GM19023 (cell line): ENCODE measurements around the gene OXT.
A peak's percentile ranks its signal among the peaks of the same experiment; 100 is the strongest.
"Not testable (repeated sequence)": the region's sequence is repeated elsewhere in the genome, so short reads cannot be mapped to it uniquely, and the experiment has no call there.

Source experiments
- ATAC-seq: cut with Tn5 transposase; IDR thresholded peaks from one replicate; pipeline ENCODE4 v1.9.1; 2021; ENCODE audit warnings: mild to moderate bottlenecking, moderate library complexity; ENCODE audit not compliant: unreplicated experiment

OXT gene

GRCh38 chr20:3071610-3072529 lies at the start of gene OXT:
TSS of gene OXT (plus strand) at chr20:3071620. CDS start at chr20:3071656, 36 bp downstream.
- ATAC-seq = no peak

DNA sequence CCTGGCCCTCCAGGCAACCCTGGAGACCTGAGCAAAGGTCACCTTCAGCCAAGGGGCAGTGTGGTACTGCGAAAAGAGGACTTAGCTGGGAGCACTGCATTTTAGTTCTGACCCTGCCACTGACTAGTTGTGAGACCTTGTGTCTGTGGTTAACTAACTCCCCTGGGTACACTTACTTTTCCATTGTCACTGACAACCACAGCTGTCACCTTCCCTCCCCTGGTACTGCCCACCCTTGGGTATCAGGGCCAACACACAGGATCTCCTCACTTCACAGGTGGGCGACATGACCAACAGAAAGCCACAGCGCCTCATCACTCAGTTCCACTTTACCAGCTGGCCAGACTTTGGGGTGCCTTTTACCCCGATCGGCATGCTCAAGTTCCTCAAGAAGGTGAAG lies 49.6 kb upstream of the OXT start:
- no peak for ATAC-seq

- not testable (repeated sequence) for ATAC-seq
Observed at GRCh38 chr20:3022559-3023490, 48.6 kb upstream of the OXT start.

DNA sequence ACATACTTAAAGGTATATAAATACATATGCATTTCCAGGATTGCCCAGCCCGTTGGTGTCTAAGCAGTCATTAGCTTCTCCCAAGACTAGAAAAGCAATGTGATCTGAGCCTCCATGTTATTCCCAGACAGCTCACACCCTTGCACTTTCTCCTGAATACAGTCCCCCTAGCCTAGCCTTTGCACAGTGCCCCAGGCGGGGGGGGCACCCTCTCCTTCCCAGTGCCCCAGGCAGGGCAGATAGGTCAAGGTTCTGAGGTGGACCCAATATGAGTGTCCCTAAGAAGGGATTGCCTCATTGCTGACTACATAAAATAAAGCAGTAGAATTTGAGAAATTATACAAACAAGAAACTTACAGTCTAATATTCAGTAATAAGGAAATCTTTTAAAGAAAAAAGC lies 43.4 kb upstream of the OXT start:
- ATAC-seq = no peak

DNA sequence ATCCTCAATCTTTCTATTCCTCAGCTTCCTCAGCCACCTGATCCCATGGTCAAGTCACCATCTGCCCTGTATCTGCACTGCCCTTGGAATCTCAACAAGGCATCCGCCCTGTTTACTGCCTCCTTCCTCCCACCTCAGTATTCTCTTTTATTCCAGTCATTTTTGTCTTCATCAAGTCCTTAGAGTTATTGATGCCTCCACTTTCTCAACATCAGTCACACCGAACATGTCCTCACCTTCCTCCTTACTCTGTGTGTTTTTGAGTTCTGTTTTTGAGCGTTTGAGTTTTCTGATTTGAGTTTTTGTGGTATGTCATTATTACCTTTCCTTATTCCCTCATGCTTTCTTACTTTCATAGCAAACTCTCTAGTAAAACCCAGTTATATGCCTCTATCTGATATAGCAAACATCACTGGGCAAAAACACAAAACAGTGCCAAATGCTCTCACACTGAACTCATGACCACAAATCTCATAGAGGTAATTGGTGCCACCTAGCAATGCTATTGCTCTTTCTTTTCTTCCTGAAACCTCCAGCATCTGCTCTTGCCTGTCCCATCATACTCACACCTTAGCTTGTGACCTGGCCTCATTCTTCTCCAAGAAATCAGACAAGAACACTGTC lies 39.8 kb upstream of the OXT start:
- ATAC-seq = no peak

GRCh38 chr20:3032624-3033023 lies 38.8 kb upstream of the OXT start:
- no peak for ATAC-seq

DNA sequence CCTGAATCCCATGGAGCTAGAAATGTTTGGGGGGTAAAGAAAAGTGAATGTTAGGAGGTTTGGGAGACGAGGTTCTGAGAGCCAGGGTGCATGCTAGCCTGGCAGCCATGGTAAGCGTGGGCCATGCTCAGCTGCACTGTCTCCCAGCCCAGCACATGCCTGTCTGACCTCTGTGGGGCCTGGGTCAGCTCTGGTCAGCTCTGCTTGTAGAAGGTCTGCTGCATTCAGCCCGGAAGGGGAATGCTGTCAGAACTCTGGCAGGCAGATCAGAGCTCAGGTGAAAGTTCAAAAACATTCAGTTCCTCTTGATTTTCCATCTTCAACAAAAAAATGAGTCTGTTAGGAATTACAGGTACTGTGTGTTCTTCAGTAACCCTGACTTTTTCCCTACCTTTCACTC lies 33.8 kb upstream of the OXT start:
- ATAC-seq = no peak

- no peak for ATAC-seq
Observed at GRCh38 chr20:3038454-3038853, 33.0 kb upstream of the OXT start.

GRCh38 chr20:3039426-3039825 lies 32.0 kb upstream of the OXT start:
- no peak for ATAC-seq

DNA sequence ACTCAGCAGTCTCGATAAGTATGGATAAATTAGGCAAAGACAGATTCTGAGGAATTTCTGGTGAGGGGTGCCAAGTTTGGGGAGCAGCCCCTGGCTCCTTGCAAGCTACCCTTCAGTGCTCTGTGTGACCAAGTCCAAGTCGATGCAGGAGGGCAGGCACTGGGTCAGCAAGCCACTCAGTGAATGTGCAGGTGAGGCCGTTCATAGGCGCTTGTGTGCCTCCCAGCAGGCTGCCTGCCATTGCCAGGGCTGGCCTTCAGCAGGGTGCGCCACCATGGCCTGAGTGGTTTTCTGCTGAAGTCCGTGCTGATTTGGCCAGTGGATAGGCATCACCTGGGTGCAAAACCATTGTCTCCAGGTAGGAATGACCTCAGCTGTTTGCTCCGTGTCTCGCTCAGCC lies 31.3 kb upstream of the OXT start:
- no peak for ATAC-seq

DNA sequence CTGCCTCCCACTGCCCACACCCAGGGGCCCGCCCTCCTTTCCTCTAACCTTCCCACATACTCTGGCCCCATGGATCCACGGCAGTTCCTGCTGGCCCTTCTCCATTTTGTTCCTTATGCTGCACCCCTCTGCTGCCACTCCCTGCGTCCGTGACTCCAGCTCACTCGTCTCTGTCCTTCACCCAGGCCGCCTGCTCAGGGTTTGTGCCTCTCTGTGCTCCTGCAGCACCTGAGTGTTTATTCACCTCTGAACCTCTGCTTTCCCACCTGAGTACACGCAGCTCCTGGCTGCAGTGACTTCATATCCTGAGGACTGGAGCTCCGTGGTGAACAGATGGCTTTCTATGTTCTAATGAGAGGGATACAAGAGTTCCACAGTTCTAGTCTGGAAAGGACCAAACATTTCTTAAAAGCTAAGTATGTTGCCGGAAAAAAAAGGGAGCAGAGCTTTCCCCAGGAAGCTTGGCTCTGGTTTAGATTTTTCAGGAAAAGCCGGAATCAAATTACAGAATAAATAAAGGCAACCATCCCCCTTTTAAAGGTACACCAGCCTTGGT lies 29.5 kb upstream of the OXT start:
- no peak for ATAC-seq

GRCh38 chr20:3042625-3043024 lies 28.8 kb upstream of the OXT start:
- ATAC-seq = no peak

GRCh38 chr20:3043322-3043721 lies 28.1 kb upstream of the OXT start, which contains the start of gene GNRH2:
TSS of gene GNRH2 (plus strand) at chr20:3043622. CDS start at chr20:3044415, 793 bp downstream.
- ATAC-seq = no peak

GRCh38 chr20:3044336-3044965 lies 27.0 kb upstream of the OXT start:
- no peak for ATAC-seq

DNA sequence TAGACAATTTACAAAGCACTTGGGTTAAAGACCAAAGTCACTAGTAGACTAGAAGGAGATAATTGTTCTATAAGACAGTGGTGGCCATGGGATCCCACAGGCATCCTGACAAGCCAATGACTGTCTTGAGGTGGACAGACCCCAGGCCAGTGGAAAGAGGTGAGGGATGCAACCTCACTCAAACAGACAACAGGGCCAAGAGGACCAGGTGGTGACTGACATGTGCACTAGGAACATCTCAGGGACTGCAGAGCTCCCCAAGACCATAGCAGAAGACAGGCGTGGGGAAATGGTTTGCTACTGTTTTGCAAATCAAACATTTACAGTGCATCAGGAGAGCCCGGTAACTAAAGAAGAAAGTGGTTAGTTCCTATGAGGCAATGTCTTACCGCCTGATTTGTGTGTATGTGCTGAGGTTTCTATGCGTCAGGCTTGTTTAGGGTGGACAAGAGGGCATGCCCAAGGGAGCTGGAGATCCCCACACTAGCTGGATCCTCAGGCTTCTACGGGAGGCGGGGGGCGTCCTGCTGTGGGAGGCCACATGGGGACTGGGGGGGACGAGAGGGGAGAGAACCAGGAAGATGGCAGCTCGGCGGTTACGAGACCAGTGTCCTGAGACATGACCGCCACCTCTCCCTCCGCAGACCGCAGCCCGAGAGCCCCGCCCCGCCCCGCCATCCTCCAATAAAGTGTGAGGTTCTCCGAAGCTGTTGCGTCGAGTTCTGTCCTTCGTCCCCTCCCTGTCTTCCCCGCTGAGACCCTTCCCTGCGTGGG lies 26.2 kb upstream of the OXT start:
- ATAC-seq = peak; percentile 50

DNA sequence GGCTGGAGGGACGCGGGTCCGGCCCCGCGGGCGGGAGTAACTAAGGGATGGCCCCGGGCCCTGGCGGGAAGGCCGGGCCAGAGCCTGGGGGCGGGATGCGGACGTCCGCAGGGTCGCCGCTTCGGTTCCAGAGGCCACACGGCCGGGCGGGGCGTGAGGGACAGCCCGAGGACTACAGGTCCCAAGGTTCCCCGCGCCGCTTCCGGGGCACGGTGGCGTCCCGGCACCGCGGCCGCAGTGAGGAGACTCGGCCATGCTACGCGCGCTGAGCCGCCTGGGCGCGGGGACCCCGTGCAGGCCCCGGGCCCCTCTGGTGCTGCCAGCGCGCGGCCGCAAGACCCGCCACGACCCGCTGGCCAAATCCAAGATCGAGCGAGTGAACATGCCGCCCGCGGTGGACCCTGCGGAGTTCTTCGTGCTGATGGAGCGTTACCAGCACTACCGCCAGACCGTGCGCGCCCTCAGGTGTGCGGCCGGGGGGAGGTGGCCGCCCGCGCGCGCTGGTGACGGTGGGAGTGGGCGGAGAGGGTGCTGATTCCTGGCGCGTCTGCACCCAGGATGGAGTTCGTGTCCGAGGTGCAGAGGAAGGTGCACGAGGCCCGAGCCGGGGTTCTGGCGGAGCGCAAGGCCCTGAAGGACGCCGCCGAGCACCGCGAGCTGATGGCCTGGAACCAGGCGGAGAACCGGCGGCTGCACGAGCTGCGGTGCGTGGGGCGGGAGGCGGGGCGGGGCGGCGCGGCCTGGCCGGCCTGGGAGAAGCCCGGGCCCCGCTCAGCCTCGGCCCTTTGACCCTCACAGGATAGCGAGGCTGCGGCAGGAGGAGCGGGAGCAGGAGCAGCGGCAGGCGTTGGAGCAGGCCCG lies 25.4 kb upstream of the OXT start, which contains the start of gene MRPS26:
Gene MRPS26 (plus strand): TSS at position 237 of the 861 bp plus-strand sequence. CDS start 17 bp downstream, at position 254.
- ATAC-seq = peak; percentile 89

DNA sequence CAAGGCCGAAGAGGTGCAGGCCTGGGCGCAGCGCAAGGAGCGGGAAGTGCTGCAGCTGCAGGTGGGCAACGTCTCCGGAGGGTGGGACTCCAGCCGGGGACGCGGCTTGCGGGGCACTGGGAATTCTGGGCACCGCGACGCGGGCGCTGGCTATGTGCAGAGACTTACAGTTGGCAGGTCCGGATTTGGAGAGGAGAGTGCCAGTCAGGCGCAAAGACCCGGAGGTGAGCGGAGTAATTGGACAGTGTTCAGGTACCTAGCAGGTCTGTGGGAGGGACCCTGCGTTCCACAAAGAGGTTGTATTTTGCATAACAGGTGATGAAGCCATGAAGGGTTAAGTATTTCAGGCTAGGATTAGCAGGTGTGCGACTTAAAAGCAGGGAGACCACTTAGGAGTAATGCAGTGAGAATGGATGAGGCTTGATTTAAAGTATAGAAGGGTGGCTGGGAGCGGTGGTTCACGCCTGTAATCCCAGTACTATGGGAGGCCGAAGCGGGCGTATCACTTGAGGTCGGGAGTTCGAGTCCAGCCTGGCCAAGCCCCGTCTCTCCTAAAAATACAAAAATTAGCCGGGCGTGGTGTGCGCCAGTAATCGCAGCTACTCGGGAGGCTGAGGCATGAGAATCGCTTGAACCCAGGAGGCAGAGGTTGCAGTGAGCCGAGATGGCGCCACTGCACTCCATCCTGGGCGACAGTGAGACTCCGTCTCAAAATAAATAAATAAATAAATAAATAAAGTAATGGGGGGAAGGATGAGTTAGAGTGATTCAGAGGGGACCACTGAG lies 24.6 kb upstream of the OXT start:
- no peak for ATAC-seq
